ENCODE measurements around the gene PARVA. TPM values are rescaled to one million over a fixed set of nuclear protein-coding genes. Genes with fewer than 3 reads are reported as not detected.

The PARVA gene
- total RNA-seq, 1 experiment from 2014 or later = 29.1 TPM

DNA sequence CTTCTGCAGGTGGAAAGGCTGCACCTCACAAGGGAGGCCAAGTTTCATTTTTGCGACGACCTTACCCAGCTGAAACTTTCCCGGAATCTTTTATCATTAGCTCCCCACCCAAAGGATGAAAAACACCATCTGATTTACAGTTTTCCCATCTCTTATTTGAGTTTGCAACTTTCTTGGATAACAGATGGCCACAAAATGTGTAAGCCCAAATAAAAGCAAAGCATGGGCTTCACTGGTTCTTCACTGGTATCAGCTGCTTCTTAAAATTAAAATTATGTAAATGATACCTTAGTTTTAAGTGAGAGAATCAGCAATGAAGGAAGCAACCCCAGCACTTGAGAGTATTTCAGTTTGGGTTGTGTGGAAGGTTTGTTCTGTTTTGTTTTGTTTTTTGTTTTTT lies 55.8 kb downstream of the PARVA start:
- DNase-seq (ENCODE audit: low read depth, low spot score) = no peak
- intact Hi-C loops (cut with micrococcal nuclease; ENCODE audit: unreplicated experiment) = no loop called here

DNA sequence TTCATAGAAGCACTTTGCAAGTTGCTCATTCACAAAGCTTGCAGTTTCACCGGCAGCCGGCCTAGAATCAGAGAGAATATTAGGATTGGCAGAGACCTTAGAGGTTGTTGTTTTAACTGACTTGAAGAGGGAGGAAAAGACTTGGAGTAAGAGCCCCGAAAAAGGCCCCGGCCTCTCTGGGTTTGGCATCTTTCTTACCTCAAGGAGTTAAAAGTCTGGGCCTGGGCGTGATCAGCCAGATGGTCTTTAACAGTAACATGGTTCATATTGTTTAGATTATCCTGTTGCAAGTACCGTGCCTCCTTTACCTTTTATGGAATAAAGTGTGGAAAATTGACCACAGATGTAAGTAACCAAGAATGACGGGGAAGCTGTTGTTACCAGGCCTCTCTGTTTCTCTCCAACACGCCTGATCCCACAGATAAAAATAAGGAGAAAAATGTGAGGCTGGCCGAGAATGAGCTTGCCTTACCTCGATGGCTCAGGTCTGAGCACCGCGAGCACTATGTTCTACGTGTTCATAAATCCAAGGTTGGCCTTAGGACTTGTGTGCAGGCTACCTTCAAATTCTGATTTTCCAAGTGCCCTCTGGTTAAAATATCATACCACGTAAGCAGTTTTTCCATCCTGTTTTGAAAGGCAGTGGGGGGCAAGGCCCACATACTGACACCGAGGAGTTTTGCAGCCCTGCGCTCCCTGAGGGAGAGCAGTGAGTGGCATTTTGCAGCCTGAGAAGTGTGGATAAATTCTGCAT lies 56.4 kb downstream of the PARVA start:
- Histone ChIP-seq H3K9me3 (ENCODE audit: control insufficient read depth, insufficient read depth, low read depth, low read length) (no peaks in the 10 kb centered on the region), H3K27me3 (ENCODE audit: control insufficient read depth, insufficient read depth, low read length) (no peaks in the 10 kb centered on the region), H3K27ac (ENCODE audit: low read length) (no peak overlapping the region), H3K4me1 (ENCODE audit: control insufficient read depth, insufficient read depth, low read length) (no peaks in the 10 kb centered on the region), H3K4me3 (ENCODE audit: low read depth in 2 of 2, low read length in 2 of 2) (no peak overlapping the region), H3K36me3 (ENCODE audit: control insufficient read depth, insufficient read depth, low read length) (no peaks in the 10 kb centered on the region)
- no TSS peak for BruUV-seq (replicated peaks)
- in situ Hi-C loops (cut with HindIII; ENCODE audit: low pct_unique_long_range_greater_than_20kb, low sequenced_read_pairs) = no loop called here
- DNase-seq (ENCODE audit: low read depth, low spot score) = no peak
- ChIA-PET POLR2A (no interaction called here), CTCF (no interaction called here)
- intact Hi-C loops (cut with micrococcal nuclease; ENCODE audit: unreplicated experiment) = no loop called here
- TF ChIP-seq SIN3A (IDR thresholded peaks at IDR 0.05; ENCODE audit: borderline replicate concordance, insufficient read depth, low read depth, low read length) = no peak
- TF ChIP-seq, protein P1, sequence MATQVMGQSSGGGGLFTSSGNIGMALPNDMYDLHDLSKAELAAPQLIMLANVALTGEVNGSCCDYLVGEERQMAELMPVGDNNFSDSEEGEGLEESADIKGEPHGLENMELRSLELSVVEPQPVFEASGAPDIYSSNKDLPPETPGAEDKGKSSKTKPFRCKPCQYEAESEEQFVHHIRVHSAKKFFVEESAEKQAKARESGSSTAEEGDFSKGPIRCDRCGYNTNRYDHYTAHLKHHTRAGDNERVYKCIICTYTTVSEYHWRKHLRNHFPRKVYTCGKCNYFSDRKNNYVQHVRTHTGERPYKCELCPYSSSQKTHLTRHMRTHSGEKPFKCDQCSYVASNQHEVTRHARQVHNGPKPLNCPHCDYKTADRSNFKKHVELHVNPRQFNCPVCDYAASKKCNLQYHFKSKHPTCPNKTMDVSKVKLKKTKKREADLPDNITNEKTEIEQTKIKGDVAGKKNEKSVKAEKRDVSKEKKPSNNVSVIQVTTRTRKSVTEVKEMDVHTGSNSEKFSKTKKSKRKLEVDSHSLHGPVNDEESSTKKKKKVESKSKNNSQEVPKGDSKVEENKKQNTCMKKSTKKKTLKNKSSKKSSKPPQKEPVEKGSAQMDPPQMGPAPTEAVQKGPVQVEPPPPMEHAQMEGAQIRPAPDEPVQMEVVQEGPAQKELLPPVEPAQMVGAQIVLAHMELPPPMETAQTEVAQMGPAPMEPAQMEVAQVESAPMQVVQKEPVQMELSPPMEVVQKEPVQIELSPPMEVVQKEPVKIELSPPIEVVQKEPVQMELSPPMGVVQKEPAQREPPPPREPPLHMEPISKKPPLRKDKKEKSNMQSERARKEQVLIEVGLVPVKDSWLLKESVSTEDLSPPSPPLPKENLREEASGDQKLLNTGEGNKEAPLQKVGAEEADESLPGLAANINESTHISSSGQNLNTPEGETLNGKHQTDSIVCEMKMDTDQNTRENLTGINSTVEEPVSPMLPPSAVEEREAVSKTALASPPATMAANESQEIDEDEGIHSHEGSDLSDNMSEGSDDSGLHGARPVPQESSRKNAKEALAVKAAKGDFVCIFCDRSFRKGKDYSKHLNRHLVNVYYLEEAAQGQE (IDR thresholded peaks at IDR 0.05; ENCODE audit: insufficient read depth in 1 of 2, low read depth in 2 of 2, low read length in 1 of 2) = no peak
- TF ChIP-seq CTCF (IDR thresholded peaks at IDR 0.05) = no peak
- no peak for TF ChIP-seq POLR2AphosphoS5 (IDR thresholded peaks at IDR 0.05; ENCODE audit: low read depth, low read length)
- TF ChIP-seq TCF7L2 (IDR thresholded peaks at IDR 0.05; ENCODE audit: low read depth, low read length) = no peak
- ATAC-seq = no peak

More for the DNA sequence above, 55.8 kb downstream of the PARVA start:
- H3K27ac ChIP-seq (ENCODE audit: low read length) = no peak overlapping the region
- TF ChIP-seq POLR2AphosphoS5 (IDR thresholded peaks at IDR 0.05; ENCODE audit: low read depth, low read length) = no peak
- TF ChIP-seq CTCF (IDR thresholded peaks at IDR 0.05) = no peak
- TF ChIP-seq, protein P1 (IDR thresholded peaks at IDR 0.05; ENCODE audit: insufficient read depth in 1 of 2, low read depth in 2 of 2, low read length in 1 of 2) = no peak
- no peak for TF ChIP-seq TCF7L2 (IDR thresholded peaks at IDR 0.05; ENCODE audit: low read depth, low read length)
- no peak for TF ChIP-seq SIN3A (IDR thresholded peaks at IDR 0.05; ENCODE audit: borderline replicate concordance, insufficient read depth, low read depth, low read length)
- in situ Hi-C loops (cut with HindIII; ENCODE audit: low pct_unique_long_range_greater_than_20kb, low sequenced_read_pairs) = no loop called here
- no peaks in the 10 kb centered on the region for H3K9me3 ChIP-seq (ENCODE audit: control insufficient read depth, insufficient read depth, low read depth, low read length)
- ChIA-PET POLR2A (no interaction called here), CTCF (no interaction called here)
- no peak for ATAC-seq
- H3K27me3 ChIP-seq (ENCODE audit: control insufficient read depth, insufficient read depth, low read length) = no peaks in the 10 kb centered on the region
- H3K4me1 ChIP-seq (ENCODE audit: control insufficient read depth, insufficient read depth, low read length) = no peaks in the 10 kb centered on the region
- no peak overlapping the region for H3K4me3 ChIP-seq (ENCODE audit: low read depth in 2 of 2, low read length in 2 of 2)
- no TSS peak for BruUV-seq (replicated peaks)
- no peaks in the 10 kb centered on the region for H3K36me3 ChIP-seq (ENCODE audit: control insufficient read depth, insufficient read depth, low read length)

All from Panc1 (cell line).